ENCODE measurements around the gene PLEKHB1. TPM values are rescaled to one million over a fixed set of nuclear protein-coding genes. Genes with fewer than 3 reads are reported as not detected.
A peak's percentile ranks its signal among the peaks of the same experiment; 100 is the strongest.

The PLEKHB1 gene, protein sequence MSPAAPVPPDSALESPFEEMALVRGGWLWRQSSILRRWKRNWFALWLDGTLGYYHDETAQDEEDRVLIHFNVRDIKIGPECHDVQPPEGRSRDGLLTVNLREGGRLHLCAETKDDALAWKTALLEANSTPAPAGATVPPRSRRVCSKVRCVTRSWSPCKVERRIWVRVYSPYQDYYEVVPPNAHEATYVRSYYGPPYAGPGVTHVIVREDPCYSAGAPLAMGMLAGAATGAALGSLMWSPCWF
- total RNA-seq = 1 to 10 TPM in 2 of 4 donors, under 1 TPM in 2; 0.22 to 5.6 (median 2.2) TPM

DNA sequence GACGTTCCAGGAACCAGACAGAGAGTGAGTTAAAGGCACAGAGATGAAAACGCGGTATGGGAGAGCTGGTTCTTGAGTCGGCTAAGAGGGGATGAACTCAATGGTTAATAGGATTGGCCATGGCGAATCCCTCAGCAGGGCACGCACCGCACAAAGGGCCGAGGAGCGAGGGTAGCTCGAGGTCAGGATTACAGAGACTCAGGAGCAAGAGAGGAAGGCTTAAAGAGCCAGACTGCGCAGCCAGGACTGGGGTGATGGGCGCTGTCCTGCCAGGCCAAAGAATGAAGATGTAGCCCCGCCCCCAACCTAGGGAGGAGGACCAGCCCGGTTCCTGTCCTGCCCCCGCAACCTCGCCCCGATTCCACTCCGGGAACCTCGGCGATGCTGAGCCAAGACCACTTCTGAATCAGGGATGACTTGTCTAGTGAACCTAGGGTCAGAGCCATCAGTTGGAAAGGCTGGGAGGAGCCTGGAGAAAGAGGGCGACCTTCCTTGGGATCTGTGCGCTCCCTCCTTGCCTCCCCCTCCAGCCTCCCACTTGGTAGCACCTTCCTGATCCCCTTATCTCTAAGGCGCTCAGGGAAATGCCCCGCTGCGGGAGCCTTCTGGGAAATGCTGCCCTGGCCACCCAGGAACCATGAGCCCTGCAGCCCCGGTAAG, at the start of gene PLEKHB1:
PLEKHB1 (plus strand) TSS at position 610 of the 660 bp plus-strand sequence; CDS start at position 638, 28 bp downstream.
- Histone ChIP-seq H3K36me3 (no peaks in the 10 kb centered on the region), H3K27me3 (peaks cover 0 to 48% (median 0%) of the 10 kb centered on the region in 4 donors), H3K4me3 (peak within 1 kb of the TSS in 3 of 4 donors; percentile 28 to 59 (median 30)), H3K4me1 (peaks cover 8 to 16% (median 9%) of the 10 kb centered on the region in 3 donors), H3K9me3 (no peaks in the 10 kb centered on the region), H3K27ac (no peak within 1 kb of the TSS)
- DNase-seq = no peak
- 37 to 61% methylated on average over 18 to 19 of the region's 26 CpGs for WGBS, 2 donors
- intact Hi-C loops (cut with DNase I) = no loop called here
- TF ChIP-seq, protein P1, sequence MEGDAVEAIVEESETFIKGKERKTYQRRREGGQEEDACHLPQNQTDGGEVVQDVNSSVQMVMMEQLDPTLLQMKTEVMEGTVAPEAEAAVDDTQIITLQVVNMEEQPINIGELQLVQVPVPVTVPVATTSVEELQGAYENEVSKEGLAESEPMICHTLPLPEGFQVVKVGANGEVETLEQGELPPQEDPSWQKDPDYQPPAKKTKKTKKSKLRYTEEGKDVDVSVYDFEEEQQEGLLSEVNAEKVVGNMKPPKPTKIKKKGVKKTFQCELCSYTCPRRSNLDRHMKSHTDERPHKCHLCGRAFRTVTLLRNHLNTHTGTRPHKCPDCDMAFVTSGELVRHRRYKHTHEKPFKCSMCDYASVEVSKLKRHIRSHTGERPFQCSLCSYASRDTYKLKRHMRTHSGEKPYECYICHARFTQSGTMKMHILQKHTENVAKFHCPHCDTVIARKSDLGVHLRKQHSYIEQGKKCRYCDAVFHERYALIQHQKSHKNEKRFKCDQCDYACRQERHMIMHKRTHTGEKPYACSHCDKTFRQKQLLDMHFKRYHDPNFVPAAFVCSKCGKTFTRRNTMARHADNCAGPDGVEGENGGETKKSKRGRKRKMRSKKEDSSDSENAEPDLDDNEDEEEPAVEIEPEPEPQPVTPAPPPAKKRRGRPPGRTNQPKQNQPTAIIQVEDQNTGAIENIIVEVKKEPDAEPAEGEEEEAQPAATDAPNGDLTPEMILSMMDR (IDR thresholded peaks at IDR 0.05) = no peak

DNA sequence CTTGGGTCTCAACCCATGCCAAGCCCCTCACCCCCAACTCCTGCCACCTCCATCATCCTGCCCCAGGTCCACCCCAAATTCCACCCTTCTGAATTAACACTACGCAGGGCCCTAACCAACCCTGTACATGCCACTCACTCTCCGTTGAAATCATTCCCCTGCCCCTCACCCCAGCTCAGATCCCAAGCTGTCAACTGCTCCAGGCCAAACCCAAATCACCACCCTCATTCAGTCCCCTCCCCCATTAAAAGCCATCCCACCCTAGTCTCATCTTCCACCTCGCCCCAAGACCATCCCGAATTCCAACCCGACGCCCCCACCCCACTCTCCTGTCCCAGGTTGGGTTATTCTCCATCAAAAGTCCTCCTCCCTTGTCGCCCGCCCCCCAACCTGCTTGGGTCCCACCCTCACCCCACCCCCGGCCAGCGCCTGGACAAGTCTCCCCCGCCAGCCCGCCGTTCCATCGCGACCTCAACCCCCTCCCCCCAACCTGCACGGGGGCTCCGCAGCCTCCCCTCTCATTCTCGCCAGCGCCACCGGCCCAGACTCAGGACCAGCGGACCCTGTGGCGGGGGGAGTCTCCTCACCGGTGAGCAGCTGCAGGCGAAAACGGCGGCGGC, 48.9 kb upstream of the PLEKHB1 start:
- peak; percentile 32 for DNase-seq
- H3K4me1 ChIP-seq = peaks cover 8 to 33% (median 16%) of the 10 kb centered on the region in 3 donors
- H3K4me3 ChIP-seq = peak overlapping the region; percentile 65 to 97 (median 92)
- TF ChIP-seq, protein P1 (IDR thresholded peaks at IDR 0.05) = no peak
- no peak for TF ChIP-seq POLR2A (IDR thresholded peaks at IDR 0.05)
- H3K27me3 ChIP-seq = no peaks in the 10 kb centered on the region
- H3K9me3 ChIP-seq = no peaks in the 10 kb centered on the region
- intact Hi-C loops (cut with DNase I) = no loop called here
- 6 to 12% methylated on average over 7 to 14 of the region's 27 CpGs for WGBS, 2 donors
- H3K27ac ChIP-seq = peak overlapping the region; percentile 71 to 93 (median 90)
- H3K36me3 ChIP-seq = no peaks in the 10 kb centered on the region

DNA sequence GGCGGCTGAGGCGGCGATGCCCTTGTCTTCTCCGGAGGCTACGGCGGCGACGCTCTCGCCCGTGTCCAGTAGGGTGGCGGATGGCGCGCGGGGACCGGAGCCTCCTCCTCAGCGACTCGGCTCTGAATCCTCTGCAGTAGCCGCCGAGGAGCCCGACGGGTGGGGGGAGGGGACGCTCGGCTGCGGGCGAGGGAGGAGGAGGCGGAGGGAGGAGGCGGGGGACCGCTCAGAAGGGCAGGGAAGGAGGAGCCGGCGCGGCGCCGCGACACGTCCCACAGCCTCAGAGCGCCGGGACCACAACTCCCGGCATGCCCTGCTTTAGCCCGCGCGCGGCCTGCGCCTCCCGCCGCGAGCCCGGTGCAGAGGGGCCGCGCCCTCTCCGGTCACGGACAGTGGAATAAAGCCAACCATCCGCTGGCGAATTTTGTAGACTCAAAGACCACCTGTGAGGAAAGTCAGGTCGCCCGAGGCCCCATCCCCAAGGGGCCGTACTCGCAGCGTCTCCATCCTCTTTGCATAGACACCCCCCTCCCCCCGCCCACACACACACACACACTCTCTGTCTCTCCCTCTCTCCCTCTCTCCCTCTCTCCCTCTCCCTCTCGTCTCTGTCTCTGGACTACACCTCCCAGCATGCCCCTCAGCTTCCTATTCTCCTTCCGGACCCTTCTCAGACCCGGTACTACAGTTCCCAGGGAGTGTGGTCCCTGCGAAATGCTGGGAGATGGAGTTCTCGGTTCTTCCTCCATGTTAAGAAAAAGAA, 48.2 kb upstream of the PLEKHB1 start, which contains the start of gene FAM168A:
FAM168A (minus strand) TSS at position 157 of the 763 bp plus-strand sequence. CDS start 129,638 bp downstream, outside the sequence.
- Histone ChIP-seq H3K36me3 (no peaks in the 10 kb centered on the region), H3K27ac (peak within 1 kb of the TSS; percentile 71 to 93 (median 90)), H3K27me3 (no peaks in the 10 kb centered on the region), H3K4me3 (peak within 1 kb of the TSS; percentile 65 to 97 (median 92)), H3K4me1 (peaks cover 8 to 33% (median 16%) of the 10 kb centered on the region in 3 donors), H3K9me3 (no peaks in the 10 kb centered on the region)
- DNase-seq = peak; percentile 73
- intact Hi-C loops (cut with DNase I) = no loop called here
- peak in 2 of 4 donors; percentile 14 to 63 for TF ChIP-seq POLR2A (IDR thresholded peaks at IDR 0.05)
- TF ChIP-seq, protein P1 (IDR thresholded peaks at IDR 0.05) = peak in 3 of 6 experiments; percentile 36 to 47 (median 37)
- WGBS, 2 donors = 0% methylated on average over 4 to 12 of the region's 64 CpGs

DNA sequence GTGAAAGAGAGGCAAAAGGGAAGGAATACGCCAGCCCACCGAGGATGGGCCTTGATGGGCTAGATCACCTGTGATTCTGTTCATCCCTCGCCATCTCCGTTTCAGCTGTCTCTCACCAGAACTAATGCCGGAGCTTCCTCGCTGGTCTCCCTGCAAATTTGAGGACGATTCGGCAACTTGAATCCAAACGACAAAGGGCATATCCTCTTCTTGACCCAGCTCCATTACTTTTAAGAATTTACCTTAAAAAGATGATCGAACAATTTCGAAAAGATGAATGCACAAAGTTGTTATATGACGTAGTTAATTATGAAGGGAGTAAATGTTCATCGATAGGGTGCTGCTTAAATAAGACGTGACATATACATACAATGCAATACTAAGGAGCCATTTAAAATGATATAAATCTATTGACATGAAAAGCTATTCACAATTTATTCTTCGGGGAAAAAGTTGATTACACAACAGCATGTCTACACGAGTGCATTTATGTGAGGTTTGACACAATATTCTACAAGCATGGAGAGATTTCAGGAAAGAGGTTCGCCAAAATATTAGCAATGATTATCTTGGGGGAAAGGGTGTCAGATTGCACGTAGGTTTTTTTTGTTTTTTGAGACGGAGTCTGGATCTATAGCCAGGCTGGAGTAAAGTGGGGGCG, 47.5 kb upstream of the PLEKHB1 start:
- DNase-seq = no peak
- intact Hi-C loops (cut with DNase I) = no loop called here
- H3K27ac ChIP-seq = peak overlapping the region; percentile 71 to 93 (median 90)
- H3K9me3 ChIP-seq = no peaks in the 10 kb centered on the region
- 29 to 34% methylated on average over 20 of the region's 20 CpGs for WGBS, 2 donors
- TF ChIP-seq POLR2A (IDR thresholded peaks at IDR 0.05) = no peak
- TF ChIP-seq, protein P1 (IDR thresholded peaks at IDR 0.05) = no peak
- H3K4me3 ChIP-seq = peak overlapping the region; percentile 65 to 97 (median 92)
- no peaks in the 10 kb centered on the region for H3K27me3 ChIP-seq
- peaks cover 8 to 33% (median 16%) of the 10 kb centered on the region in 3 donors for H3K4me1 ChIP-seq
- H3K36me3 ChIP-seq = no peaks in the 10 kb centered on the region
